Transverse colon (tissue), 4 donors: Measurements from ENCODE around the gene DAZAP1. TPM values are rescaled to one million over a fixed set of nuclear protein-coding genes. Genes with fewer than 3 reads are reported as not detected.
A peak's percentile ranks its signal among the peaks of the same experiment; 100 is the strongest.

ENCODE experiments used
- DNase-seq: peaks from one replicate; pipeline ENCODE4 v3.0.0-alpha.2; 2019
- H3K27ac ChIP-seq, 4 donors: fragments of 200-600 bp; sonication (generic); 2 replicates each; pipeline ENCODE4 v1.5.1; 2016 to 2018; ENCODE audit warnings: inconsistent platforms in 4 of 4
- H3K27me3 ChIP-seq: fragments of 200-600 bp; sonication (generic); 2 replicates; pipeline ENCODE4 v1.5.1; 2017; ENCODE audit warnings: inconsistent platforms
- H3K36me3 ChIP-seq, 4 donors: fragments of 200-600 bp; sonication (generic); 2 replicates each; pipeline ENCODE4 v1.5.1; 2017 to 2019; ENCODE audit warnings: inconsistent platforms in 4 of 4
- H3K4me1 ChIP-seq, 4 donors: fragments of 200-600 bp; sonication (generic); 2 replicates each; pipeline ENCODE4 v1.5.1; 2017 to 2020; ENCODE audit warnings: inconsistent platforms in 4 of 4
- H3K4me3 ChIP-seq, 4 donors: fragments of 200-600 bp; sonication (generic); 1 replicate in 1 of 4; 2 replicates in 3 of 4; pipeline versions ENCODE4 v1.5.1 to v1.6.1; 2017 to 2019; ENCODE audit warnings: inconsistent platforms in 4 of 4
- H3K9me3 ChIP-seq, 2 donors: fragments of 200-600 bp; sonication (generic); 2 replicates each; pipeline ENCODE4 v1.5.1; 2017 to 2019; ENCODE audit warnings: inconsistent platforms in 2 of 2
- EP300 ChIP-seq: sonication (generic); formaldehyde crosslinking; IDR thresholded peaks from one replicate; pipeline ENCODE4 v1.6.1; 2017; ENCODE audit warnings: antibody characterized with exemption, low read depth
- POLR2A ChIP-seq: fragments of 450-650 bp; IDR thresholded peaks from one replicate; pipeline ENCODE4 v1.6.1; 2016; ENCODE audit warnings: antibody characterized with exemption, mild to moderate bottlenecking, moderate library complexity
- POLR2AphosphoS5 ChIP-seq, 3 donors: sonication (generic); formaldehyde crosslinking; IDR thresholded peaks; one replicate each; pipeline ENCODE4 v1.6.1; 2016; ENCODE audit warnings: antibody characterized with exemption in 3 of 3
- WGBS, 2 donors: methylation state at CpG; one replicate each; pipeline ENCODE4 v1.1.5; 2018; ENCODE audit warnings: low coverage in 1 of 2; 5-methylcytosine and 5-hydroxymethylcytosine counted together
- in situ Hi-C, 4 donors: fragments of 200-750 bp; cut with MboI; loops; one replicate each; pipeline versions ENCODE4 v1.15.0 to v1.15.1; 2017; ENCODE audit warnings: low sequenced_read_pairs in 3 of 4, low pct_ligation_motif_present in 1 of 4, low pct_unique_long_range_greater_than_20kb in 1 of 4
- intact Hi-C: fragments of 100-400 bp; cut with DNase I; formaldehyde crosslinking; loops from one replicate; pipeline ENCODE4 v1.15.1; 2023; ENCODE audit warnings: low total_unique reads
- total RNA-seq, 4 donors: library from RNA; depleted of rRNA; stranded (reverse); fragments of >200 nt; gene quantifications; one replicate each; pipeline ENCODE4 v1.1.0, GENCODE V29; 2016
- TF ChIP-seq, protein P1 (sequence below), 5 experiments: fragments of 200-600 bp in 3 of 5; fragments of 450-650 bp in 2 of 5; sonication (generic) in 3 of 5; IDR thresholded peaks; 1 replicate in 2 of 5; 2 replicates in 3 of 5; pipeline ENCODE4 v1.5.1; 2016 to 2017; ENCODE audit warnings: antibody characterized with exemption in 5 of 5, inconsistent platforms in 3 of 5, mild to moderate bottlenecking in 2 of 5, moderate library complexity in 1 of 5

DAZAP1 gene
- 10 to 100 TPM; 36.3 to 77.2 (median 41.6) TPM for total RNA-seq

DNA sequence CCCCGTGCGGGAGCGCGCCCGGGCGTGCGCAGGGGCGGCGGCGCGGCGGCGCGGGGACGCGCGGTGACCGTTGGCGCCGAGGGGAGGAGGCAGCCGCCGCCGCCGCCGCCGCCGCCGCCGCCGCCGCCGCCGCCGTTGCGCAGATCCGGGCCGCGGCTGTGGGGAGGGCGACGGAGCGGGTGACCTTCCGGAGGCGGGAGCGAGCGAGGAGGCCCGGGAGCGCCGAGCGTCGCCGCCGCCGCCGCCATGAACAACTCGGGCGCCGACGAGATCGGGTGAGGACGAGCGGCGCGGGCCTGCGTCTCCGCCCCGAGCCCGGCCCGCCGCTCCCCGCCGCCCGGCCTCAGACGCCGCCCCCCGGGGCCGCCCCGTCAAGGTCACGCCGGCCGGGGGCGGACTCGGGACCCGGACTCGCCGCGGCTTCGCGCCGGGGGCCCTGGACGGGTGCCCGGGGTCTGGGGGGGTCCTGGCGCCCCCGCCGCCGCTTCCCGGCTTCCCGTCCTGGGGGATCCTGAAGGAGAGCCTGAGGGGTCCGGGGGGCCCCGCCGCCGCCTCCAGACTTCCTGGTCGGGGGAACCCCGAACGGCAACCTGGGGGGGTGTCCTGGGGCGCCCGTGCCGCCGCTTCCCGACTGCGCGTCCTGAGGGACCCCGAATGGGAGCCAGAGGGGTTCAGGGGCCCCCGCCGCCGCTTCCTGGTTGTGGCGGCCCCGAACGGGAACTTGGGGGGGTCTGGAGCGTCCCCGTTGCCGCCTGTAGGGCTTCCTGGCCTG lies at the start of gene DAZAP1:
Gene DAZAP1, plus strand, starts transcription at position 59 of the 772 bp plus-strand sequence. Its CDS starts 188 bp downstream, at position 247.
- H3K4me1 ChIP-seq, result peaks cover 29 to 56% (median 46%) of the 10 kb centered on the region in 4 donors
- DNase-seq, result peak; percentile 34
- WGBS, 2 donors, result 0% methylated on average over 43 of the region's 121 CpGs; no CpG with 5 or more reads in 1 of the 2 donors
- peaks cover 13% of the 10 kb centered on the region for H3K27me3 ChIP-seq
- H3K4me3 ChIP-seq, result peak within 1 kb of the TSS; percentile 79 to 99 (median 96)
- in situ Hi-C loops (no loop called here), intact Hi-C loops (loop anchor here (10.0 kb wide), 1 partner anchor 123 kb away; the partner anchor contains the start of gene EFNA2)
- H3K27ac ChIP-seq, result peak within 1 kb of the TSS; percentile 95 to 99 (median 97)
- H3K9me3 ChIP-seq, result no peaks in the 10 kb centered on the region
- no peaks in the 10 kb centered on the region for H3K36me3 ChIP-seq
- TF ChIP-seq POLR2A (no peak), EP300 (no peak), POLR2AphosphoS5 (IDR thresholded peaks at IDR 0.05) (no peak)
- TF ChIP-seq, protein P1, sequence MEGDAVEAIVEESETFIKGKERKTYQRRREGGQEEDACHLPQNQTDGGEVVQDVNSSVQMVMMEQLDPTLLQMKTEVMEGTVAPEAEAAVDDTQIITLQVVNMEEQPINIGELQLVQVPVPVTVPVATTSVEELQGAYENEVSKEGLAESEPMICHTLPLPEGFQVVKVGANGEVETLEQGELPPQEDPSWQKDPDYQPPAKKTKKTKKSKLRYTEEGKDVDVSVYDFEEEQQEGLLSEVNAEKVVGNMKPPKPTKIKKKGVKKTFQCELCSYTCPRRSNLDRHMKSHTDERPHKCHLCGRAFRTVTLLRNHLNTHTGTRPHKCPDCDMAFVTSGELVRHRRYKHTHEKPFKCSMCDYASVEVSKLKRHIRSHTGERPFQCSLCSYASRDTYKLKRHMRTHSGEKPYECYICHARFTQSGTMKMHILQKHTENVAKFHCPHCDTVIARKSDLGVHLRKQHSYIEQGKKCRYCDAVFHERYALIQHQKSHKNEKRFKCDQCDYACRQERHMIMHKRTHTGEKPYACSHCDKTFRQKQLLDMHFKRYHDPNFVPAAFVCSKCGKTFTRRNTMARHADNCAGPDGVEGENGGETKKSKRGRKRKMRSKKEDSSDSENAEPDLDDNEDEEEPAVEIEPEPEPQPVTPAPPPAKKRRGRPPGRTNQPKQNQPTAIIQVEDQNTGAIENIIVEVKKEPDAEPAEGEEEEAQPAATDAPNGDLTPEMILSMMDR (IDR thresholded peaks at IDR 0.05), result no peak

DNA sequence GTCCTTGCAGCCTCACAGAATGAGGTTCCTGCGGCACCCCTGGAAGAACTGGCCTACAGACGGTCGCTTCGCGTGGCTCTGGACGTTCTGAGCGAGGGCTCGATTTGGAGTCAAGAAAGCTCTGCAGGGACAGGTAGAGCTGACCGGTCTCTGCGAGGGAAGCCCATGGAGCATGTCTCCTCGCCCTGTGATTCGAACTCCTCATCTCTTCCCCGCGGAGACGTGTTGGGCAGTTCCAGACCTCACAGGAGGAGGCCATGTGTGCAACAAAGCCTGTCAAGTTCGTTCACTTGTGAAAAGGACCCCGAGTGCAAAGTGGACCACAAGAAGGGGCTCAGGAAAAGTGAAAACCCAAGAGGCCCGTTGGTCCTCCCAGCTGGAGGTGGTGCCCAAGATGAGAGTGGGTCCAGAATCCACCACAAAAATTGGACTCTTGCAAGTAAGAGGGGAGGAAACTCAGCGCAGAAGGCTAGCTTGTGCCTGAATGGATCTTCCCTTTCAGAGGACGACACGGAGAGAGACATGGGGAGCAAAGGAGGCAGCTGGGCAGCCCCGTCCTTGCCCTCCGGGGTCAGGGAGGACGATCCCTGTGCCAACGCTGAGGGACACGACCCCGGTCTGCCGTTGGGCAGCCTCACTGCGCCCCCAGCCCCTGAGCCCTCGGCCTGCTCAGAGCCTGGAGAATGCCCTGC lies 47.1 kb upstream of the DAZAP1 start:
- TF ChIP-seq EP300, result no peak
- TF ChIP-seq POLR2AphosphoS5 (IDR thresholded peaks at IDR 0.05), result no peak
- TF ChIP-seq POLR2A, result no peak
- TF ChIP-seq, protein P1 (IDR thresholded peaks at IDR 0.05), result no peak
- no peaks in the 10 kb centered on the region for H3K27me3 ChIP-seq
- WGBS, 2 donors, result 74 to 82% methylated on average over 13 to 30 of the region's 30 CpGs
- peaks cover 0 to 31% (median 10%) of the 10 kb centered on the region in 4 donors for H3K36me3 ChIP-seq
- in situ Hi-C loops, result no loop called here
- no peak for DNase-seq
- H3K9me3 ChIP-seq, result no peaks in the 10 kb centered on the region
- H3K4me1 ChIP-seq, result peaks cover 14 to 41% (median 31%) of the 10 kb centered on the region in 4 donors
- peak overlapping the region; percentile 70 to 73 (median 72) for H3K27ac ChIP-seq
- intact Hi-C loops, result no loop called here
- peak overlapping the region in 1 of 4 donors; percentile 18 for H3K4me3 ChIP-seq

DNA sequence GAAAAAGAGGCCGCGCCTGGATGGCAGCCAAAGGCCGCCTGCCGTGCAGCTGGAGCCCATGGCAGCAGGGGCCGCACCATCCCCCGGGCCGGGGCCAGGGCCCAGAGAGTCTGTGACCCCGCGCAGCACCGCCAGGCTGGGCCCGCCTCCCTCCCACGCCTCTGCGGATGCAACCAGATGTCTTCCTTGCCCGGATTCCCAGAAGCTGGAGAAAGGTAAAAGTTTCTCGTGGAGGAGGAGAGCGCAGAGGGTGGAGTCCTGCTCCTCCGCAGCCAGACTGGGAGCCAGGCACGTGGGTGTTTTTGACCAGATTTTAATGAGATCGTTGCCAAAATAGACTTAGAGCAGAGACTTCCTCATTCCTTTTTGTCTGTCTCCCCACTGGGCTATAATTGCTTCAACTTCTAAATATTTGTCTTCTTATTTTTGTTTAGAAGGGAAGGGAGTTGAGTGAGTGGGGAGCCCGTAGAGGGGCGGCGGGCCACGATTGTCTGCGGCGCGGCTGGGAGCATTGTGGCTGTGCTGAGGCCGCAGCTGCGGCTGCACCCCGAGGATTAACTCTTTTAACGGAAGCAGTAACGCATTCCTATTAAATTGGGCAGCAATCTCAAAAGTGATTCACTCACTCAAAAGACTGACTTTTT lies 46.4 kb upstream of the DAZAP1 start:
- in situ Hi-C loops (no loop called here), intact Hi-C loops (no loop called here)
- H3K27me3 ChIP-seq, result no peaks in the 10 kb centered on the region
- 43 to 52% methylated on average over 16 to 31 of the region's 31 CpGs for WGBS, 2 donors
- peak overlapping the region; percentile 70 to 73 (median 72) for H3K27ac ChIP-seq
- no peaks in the 10 kb centered on the region for H3K9me3 ChIP-seq
- TF ChIP-seq, protein P1 (IDR thresholded peaks at IDR 0.05), result no peak
- TF ChIP-seq POLR2A (no peak), POLR2AphosphoS5 (IDR thresholded peaks at IDR 0.05) (peak in 1 of 3 donors; percentile 28), EP300 (no peak)
- peaks cover 0 to 31% (median 10%) of the 10 kb centered on the region in 4 donors for H3K36me3 ChIP-seq
- H3K4me3 ChIP-seq, result peak overlapping the region in 2 of 4 donors; percentile 5 to 18
- peaks cover 14 to 36% (median 25%) of the 10 kb centered on the region in 4 donors for H3K4me1 ChIP-seq
- peak; percentile 35 for DNase-seq
